Activated CD4-positive, alpha-beta T cell treated with anti-CD3 and anti-CD28 coated beads, Interleukin-2, amount 10 ng/mL, durations not matched to agents 7 days and 5 days (primary cell): ENCODE data around the gene CARHSP1. TPM values are rescaled to one million over a fixed set of nuclear protein-coding genes. Genes with fewer than 3 reads are reported as not detected.
"Not testable (repeated sequence)": the region's sequence is repeated elsewhere in the genome, so short reads cannot be mapped to it uniquely, and the experiment has no call there.

ENCODE experiments used
- CTCF ChIA-PET: fragments of 350-600 bp; sonication (Branson Sonifier 250); formaldehyde crosslinking; loops from one replicate; lab custom pipeline; 2021; ENCODE audit warnings: antibody characterized with exemption; lab: Charles Lee
- POLR2A ChIA-PET: fragments of 350-600 bp; sonication (Branson Sonifier 250); formaldehyde crosslinking; loops from one replicate; lab custom pipeline; 2021; ENCODE audit warnings: antibody characterized with exemption; lab: Charles Lee
- DNase-seq: peaks from one replicate; pipeline ENCODE4 v3.0.0-alpha.2; 2020
- H3K27ac Mint-ChIP-seq: one replicate; pipeline ENCODE4 v1.8.0; 2021; ENCODE audit warnings: mild to moderate bottlenecking, moderate library complexity, mixed read lengths
- H3K27me3 Mint-ChIP-seq: one replicate; pipeline ENCODE4 v1.8.0; 2021; ENCODE audit warnings: mixed read lengths
- H3K36me3 Mint-ChIP-seq: one replicate; pipeline ENCODE4 v1.8.0; 2021; ENCODE audit warnings: low read depth, mixed read lengths
- H3K4me1 Mint-ChIP-seq: one replicate; pipeline ENCODE4 v1.8.0; 2021; ENCODE audit warnings: mixed read lengths
- H3K4me3 Mint-ChIP-seq: one replicate; pipeline ENCODE4 v1.8.0; 2021; ENCODE audit warnings: mild to moderate bottlenecking, moderate library complexity, mixed read lengths
- H3K9me3 Mint-ChIP-seq: one replicate; pipeline ENCODE4 v1.8.0; 2021; ENCODE audit warnings: mixed read lengths
- total RNA-seq, 2 experiments: library from RNA; stranded (reverse); gene quantifications; one replicate each; pipeline ENCODE4 v1.2.3, GENCODE V29; 2021

Gene CARHSP1
- total RNA-seq, 2 experiments from 2014 or later: 172 to 189 TPM

GRCh38 chr16:8804313-8804712 is 64.5 kb downstream of the CARHSP1 start:
- POLR2A ChIA-PET: interaction anchor here (0.6 kb wide), 1 partner anchor 224 kb away, joined by 9 read pairs; no protein-coding TSS in a partner anchor
- Mint-ChIP-seq H3K4me1 (peaks cover 18% of the 10 kb centered on the region), H3K27me3 (no peaks in the 10 kb centered on the region), H3K9me3 (no peaks in the 10 kb centered on the region), H3K27ac (no peak overlapping the region), H3K36me3 (peaks cover 41% of the 10 kb centered on the region), H3K4me3 (no peak overlapping the region)
- DNase-seq: no peak
- CTCF ChIA-PET: interaction anchor here (1.3 kb wide), 1 partner anchor 8 kb away, joined by 3 read pairs; no protein-coding TSS in a partner anchor

GRCh38 chr16:8803733-8804132 is 65.1 kb downstream of the CARHSP1 start:
- ChIA-PET CTCF (interaction anchor here (1.3 kb wide), 1 partner anchor 9 kb away, joined by 3 read pairs; no protein-coding TSS in a partner anchor), POLR2A (interaction anchor here (0.6 kb wide), 1 partner anchor 225 kb away, joined by 9 read pairs; no protein-coding TSS in a partner anchor)
- not testable (repeated sequence) for H3K27ac Mint-ChIP-seq

More at GRCh38 chr16:8803733-8804132, 65.1 kb downstream of the CARHSP1 start:
- H3K36me3 Mint-ChIP-seq: peaks cover 36% of the 10 kb centered on the region
- H3K4me3 Mint-ChIP-seq, H3K9me3 Mint-ChIP-seq, DNase-seq, H3K27me3 Mint-ChIP-seq: not testable (repeated sequence)
- peaks cover 22% of the 10 kb centered on the region for H3K4me1 Mint-ChIP-seq

Other genes starting within 250 kb of the CARHSP1 start
- 10 to 100 TPM; 28.7 to 30.2 TPM for gene METTL22, start 247.3 kb downstream of the CARHSP1 start, total RNA-seq
- gene ABAT, start 194.4 kb downstream of the CARHSP1 start, total RNA-seq: 1 to 10 TPM; 5.4 to 5.6 TPM
- 10 to 100 TPM; 10.1 to 11.1 TPM for gene TMEM186, start 71.4 kb downstream of the CARHSP1 start, total RNA-seq
- gene PMM2, start 71.2 kb downstream of the CARHSP1 start, total RNA-seq: 10 to 100 TPM; 37.0 to 38.9 TPM
- gene LITAFD, start 13.3 kb upstream of the CARHSP1 start, total RNA-seq: not detected
- 100 to 1,000 TPM; 157 to 160 TPM for gene USP7, start 94.9 kb upstream of the CARHSP1 start, total RNA-seq
- gene HAPSTR1, start 222.6 kb upstream of the CARHSP1 start, total RNA-seq: 10 to 100 TPM; 55.0 to 55.6 TPM